HL-60 (cell line): ENCODE results near the gene ZNG1A.
"Not testable (repeated sequence)": the region's sequence is repeated elsewhere in the genome, so short reads cannot be mapped to it uniquely, and the experiment has no call there.

Source experiments
- GABPA ChIP-seq: IDR thresholded peaks from 2 replicates; pipeline ENCODE4 v1.6.1; 2012; ENCODE audit warnings: low read depth
- TF ChIP-seq, protein P1 (sequence below): IDR thresholded peaks from one replicate; pipeline ENCODE4 v1.5.1; 2011; ENCODE audit warnings: low read length, control low read depth, inconsistent platforms; ENCODE audit not compliant: insufficient read depth

DNA sequence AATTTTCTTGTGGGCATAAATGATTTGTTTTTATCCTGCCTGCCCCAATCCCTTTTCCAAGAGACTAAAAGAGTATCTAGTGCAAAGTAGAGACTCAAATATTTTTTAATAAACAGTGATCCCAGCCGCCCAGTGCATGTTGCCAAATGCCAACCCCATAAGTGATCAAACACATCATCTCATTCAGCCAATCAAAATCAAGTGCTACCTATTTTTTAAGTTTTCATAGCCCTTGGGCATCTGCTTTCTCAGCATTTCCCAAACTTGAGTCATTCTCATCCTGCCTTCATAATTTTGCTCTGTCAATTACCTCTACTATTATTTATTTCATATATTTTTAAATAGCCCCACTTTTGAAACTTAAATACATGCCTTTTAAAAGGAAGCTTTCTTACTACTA is 88.0 kb downstream of the ZNG1A start:
- TF ChIP-seq, protein P1, sequence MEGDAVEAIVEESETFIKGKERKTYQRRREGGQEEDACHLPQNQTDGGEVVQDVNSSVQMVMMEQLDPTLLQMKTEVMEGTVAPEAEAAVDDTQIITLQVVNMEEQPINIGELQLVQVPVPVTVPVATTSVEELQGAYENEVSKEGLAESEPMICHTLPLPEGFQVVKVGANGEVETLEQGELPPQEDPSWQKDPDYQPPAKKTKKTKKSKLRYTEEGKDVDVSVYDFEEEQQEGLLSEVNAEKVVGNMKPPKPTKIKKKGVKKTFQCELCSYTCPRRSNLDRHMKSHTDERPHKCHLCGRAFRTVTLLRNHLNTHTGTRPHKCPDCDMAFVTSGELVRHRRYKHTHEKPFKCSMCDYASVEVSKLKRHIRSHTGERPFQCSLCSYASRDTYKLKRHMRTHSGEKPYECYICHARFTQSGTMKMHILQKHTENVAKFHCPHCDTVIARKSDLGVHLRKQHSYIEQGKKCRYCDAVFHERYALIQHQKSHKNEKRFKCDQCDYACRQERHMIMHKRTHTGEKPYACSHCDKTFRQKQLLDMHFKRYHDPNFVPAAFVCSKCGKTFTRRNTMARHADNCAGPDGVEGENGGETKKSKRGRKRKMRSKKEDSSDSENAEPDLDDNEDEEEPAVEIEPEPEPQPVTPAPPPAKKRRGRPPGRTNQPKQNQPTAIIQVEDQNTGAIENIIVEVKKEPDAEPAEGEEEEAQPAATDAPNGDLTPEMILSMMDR = not testable (repeated sequence)
- TF ChIP-seq GABPA = not testable (repeated sequence)
